NCI-H82 treated with DMSO at 0.1 percent for 48 hours (cell line): ENCODE results near the gene ETFBKMT.
"Not testable (repeated sequence)": the region's sequence is repeated elsewhere in the genome, so short reads cannot be mapped to it uniquely, and the experiment has no call there.

Experiments
- DNase-seq: peaks from one replicate; lab custom pipeline; 2025; ENCODE audit not compliant: unreplicated experiment; lab: John Stamatoyannopoulos, UW

The ETFBKMT gene

DNA sequence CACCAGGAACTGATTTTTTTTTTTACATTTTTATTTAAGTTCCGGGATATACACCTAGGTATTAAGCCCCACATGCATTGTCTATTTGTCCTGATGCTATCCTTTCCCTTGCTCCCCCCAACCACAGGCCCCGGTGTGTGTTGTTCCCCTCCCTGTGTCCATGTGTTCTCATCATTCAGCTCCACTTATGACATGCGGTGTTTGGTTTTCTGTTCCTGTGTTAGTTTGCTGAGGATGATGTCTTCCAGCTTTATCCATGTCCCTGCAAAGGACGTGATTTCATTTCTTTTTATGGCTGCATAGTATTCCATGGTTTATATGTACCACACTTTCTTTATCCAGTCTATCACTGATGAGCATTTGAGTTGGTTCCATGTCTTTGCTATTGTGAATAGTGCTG lies 57.5 kb downstream of the ETFBKMT start:
- not testable (repeated sequence) for DNase-seq

DNA sequence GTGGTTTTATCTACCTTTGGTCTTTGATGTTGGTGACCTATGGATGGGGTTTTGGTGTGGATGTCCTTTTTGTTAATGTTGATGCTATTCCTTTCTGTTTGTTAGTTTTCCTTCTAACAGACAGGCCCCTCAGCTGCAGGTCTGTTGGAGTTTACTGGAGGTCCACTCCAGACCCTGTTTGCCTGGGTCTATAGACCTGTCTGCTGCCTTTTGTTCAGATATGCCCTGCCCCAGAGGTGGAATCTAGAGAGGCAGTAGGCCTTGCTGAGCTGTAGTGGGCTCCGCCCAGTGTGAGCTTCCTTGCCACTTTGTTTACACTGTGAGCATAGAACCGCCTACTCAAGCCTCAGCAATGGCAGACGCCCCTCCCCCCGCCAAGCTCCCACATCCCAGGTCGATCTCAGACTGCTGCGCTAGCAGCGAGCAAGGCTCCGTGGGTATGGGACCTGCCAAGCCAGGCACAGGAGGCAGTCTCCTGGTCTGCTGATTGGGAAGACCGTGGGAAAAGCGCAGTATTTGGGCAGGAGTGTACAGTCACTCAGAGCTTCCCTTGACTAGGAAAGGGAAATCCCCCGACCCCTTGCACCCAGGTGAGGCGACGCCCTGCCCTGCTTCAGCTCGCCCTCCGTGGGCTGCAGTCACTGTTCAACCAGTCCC lies 59.2 kb downstream of the ETFBKMT start:
- DNase-seq = not testable (repeated sequence)

DNA sequence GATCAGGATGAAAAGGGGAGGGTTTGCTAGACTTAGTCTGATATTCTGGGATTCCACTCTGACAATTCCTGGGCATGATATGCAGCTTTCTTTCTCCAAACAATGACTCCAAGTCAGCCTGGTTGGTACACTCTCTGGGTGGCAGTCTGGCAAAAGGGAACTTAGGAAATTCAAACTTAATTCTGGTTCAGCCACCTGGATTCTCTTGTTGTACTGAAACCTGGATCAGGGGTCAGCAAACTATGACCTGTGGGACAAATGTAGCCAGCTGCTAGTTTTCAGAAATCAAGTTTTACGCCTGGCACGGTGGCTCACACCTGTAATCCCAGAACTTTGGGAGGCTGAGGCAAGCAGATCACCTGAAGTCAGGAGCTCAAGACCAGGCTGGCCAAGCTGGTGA lies 63.1 kb downstream of the ETFBKMT start:
- no peak for DNase-seq
